ENCODE data around the gene WDFY3. TPM values are rescaled to one million over a fixed set of nuclear protein-coding genes. Genes with fewer than 3 reads are reported as not detected.

The WDFY3 gene
- total and polyA plus RNA-seq, 2 of the 4 experiments (the other 2 are of a cell fraction) = 12.5 to 58.1 TPM

- ChIA-PET POLR2A (ENCODE audit: unreplicated experiment) (no interaction called here), CTCF (interaction anchor here (0.6 kb wide), 1 partner anchor 1131 kb away, joined by 4 read pairs; no protein-coding TSS in a partner anchor)
- BruUV-seq (replicated peaks) = no TSS peak
- H4K8ac ChIP-seq (ENCODE audit: low read depth in 2 of 2, low read length in 2 of 2) = no peak overlapping the region
- H2BK120ac ChIP-seq (ENCODE audit: low read depth, low read length) = no peak overlapping the region
- no peak overlapping the region for H3K9ac ChIP-seq (ENCODE audit: low read depth, low read length)
- no peak for DNase-seq
- dilution Hi-C loops (cut with HindIII; ENCODE audit: low sequenced_read_pairs, unreplicated experiment) = no loop called here
- H2AK5ac ChIP-seq (ENCODE audit: low read depth, low read length) = no peak overlapping the region
- no peak overlapping the region for H4K5ac ChIP-seq (ENCODE audit: low read depth, low read length)
- peak overlapping the region; percentile 71; the same call in 1 of the 2 replicates for H3K23ac ChIP-seq (ENCODE audit: low read depth, low read length)
- H3K9me1 ChIP-seq (ENCODE audit: insufficient read depth, low read length) = peaks cover 5% of the 10 kb centered on the region; the same call in 1 of the 2 replicates
- H3K4ac ChIP-seq (ENCODE audit: low read depth, low read length) = no peak overlapping the region
- no CpG with 5 or more reads among the region's 1 CpG for WGBS, 2 experiments (ENCODE audit: extremely low coverage in 2 of 2, insufficient read length in 1 of 2)
- H3K9me3 ChIP-seq (ENCODE audit: control insufficient read depth, insufficient read depth, low read length) = no peaks in the 10 kb centered on the region
- H2BK15ac ChIP-seq (ENCODE audit: low read depth, low read length) = no peak overlapping the region
- ATAC-seq (ENCODE audit: low read depth) = no peak
- H2BK20ac ChIP-seq (ENCODE audit: low read depth, low read length) = no peak overlapping the region
- no peaks in the 10 kb centered on the region for H3K4me1 ChIP-seq (ENCODE audit: control insufficient read depth, insufficient read depth, low read length)
- H2AK9ac ChIP-seq (replicated peaks; ENCODE audit: low read depth, low read length, poor library complexity) = no peak overlapping the region
- no peak overlapping the region for H4K91ac ChIP-seq (ENCODE audit: insufficient read depth, low read depth, low read length)
- in situ Hi-C loops (cut with MboI; ENCODE audit: low sequenced_read_pairs) = no loop called here
- no peak overlapping the region for H3K4me3 ChIP-seq (ENCODE audit: insufficient read depth, low read depth, low read length)
- peaks cover 14 to 36% of the 10 kb centered on the region in 2 experiments for H3K79me1 ChIP-seq (ENCODE audit: low read depth in 1 of 2, low read length in 2 of 2)
- no peak for TF ChIP-seq MXI1 (IDR thresholded peaks at IDR 0.05; ENCODE audit: borderline replicate concordance, low read depth, low read length)
- TF ChIP-seq FOS (IDR thresholded peaks at IDR 0.05; ENCODE audit: low read depth, low read length) = no peak
- no peak for TF ChIP-seq USF2 (IDR thresholded peaks at IDR 0.05; ENCODE audit: low read depth, low read length)
- TF ChIP-seq MAZ (IDR thresholded peaks at IDR 0.05; ENCODE audit: borderline replicate concordance, low read depth, low read length) = no peak
- TF ChIP-seq BHLHE40 (IDR thresholded peaks at IDR 0.05; ENCODE audit: low read depth, low read length) = no peak
- no peak for TF ChIP-seq CHD1 (IDR thresholded peaks at IDR 0.05; ENCODE audit: low read depth, low read length)
- TF ChIP-seq NFE2L2 (IDR thresholded peaks at IDR 0.05; ENCODE audit: low read depth, low read length) = no peak
- no peak for TF ChIP-seq MAFK (IDR thresholded peaks at IDR 0.05; ENCODE audit: low read depth, low read length)
- no peak for TF ChIP-seq ELK1 (IDR thresholded peaks at IDR 0.05; ENCODE audit: borderline replicate concordance, low read depth, low read length)
- TF ChIP-seq SMC3 (IDR thresholded peaks at IDR 0.05; ENCODE audit: low read depth, low read length) = no peak
- no peak for TF ChIP-seq CEBPB (IDR thresholded peaks at IDR 0.05; ENCODE audit: low read depth, low read length)
- TF ChIP-seq RFX5 (IDR thresholded peaks at IDR 0.05; ENCODE audit: low read depth, low read length) = no peak
- no peak for TF ChIP-seq POLR2A (IDR thresholded peaks at IDR 0.05; ENCODE audit: low read depth, low read length)
- TF ChIP-seq RAD21 (IDR thresholded peaks at IDR 0.05; ENCODE audit: low read length) = no peak
- TF ChIP-seq RCOR1 (IDR thresholded peaks at IDR 0.05; ENCODE audit: insufficient replicate concordance, low read length) = no peak
- no peak for TF ChIP-seq CTCF (conservative IDR thresholded peaks at IDR 0.05; ENCODE audit: low read depth, low read length)
- no peak overlapping the region for H3K18ac ChIP-seq (ENCODE audit: low read depth, low read length)
- H3K36me3 ChIP-seq (ENCODE audit: control insufficient read depth, insufficient read depth, low read length) = peaks cover 8% of the 10 kb centered on the region
- H3K14ac ChIP-seq (replicated peaks; ENCODE audit: low read depth, low read length) = no peak overlapping the region
- no peak overlapping the region for H2BK5ac ChIP-seq (ENCODE audit: low read depth, low read length, poor library complexity, severe bottlenecking)
- peaks cover 3% of the 10 kb centered on the region for H4K20me1 ChIP-seq (ENCODE audit: insufficient read depth, low read length)
- H3K4me2 ChIP-seq (ENCODE audit: low read depth, low read length) = no peak overlapping the region
- no peak overlapping the region for H3K27ac ChIP-seq (ENCODE audit: insufficient read depth, low read length)
- intact Hi-C loops (cut with micrococcal nuclease) = no loop called here
- H3K56ac ChIP-seq (ENCODE audit: extremely low read depth, insufficient read depth, low read length) = no peak overlapping the region
- no peaks in the 10 kb centered on the region for H3K27me3 ChIP-seq (ENCODE audit: control insufficient read depth, insufficient read depth, low read length)
- H2AFZ ChIP-seq (replicated peaks; ENCODE audit: low read length, poor library complexity) = no peak overlapping the region
Measured at GRCh38 chr4:84856468-84857049, 109.9 kb downstream of the WDFY3 start.
